Gastrocnemius medialis (tissue), 4 donors: Measurements from ENCODE around the gene AFAP1.

ENCODE experiments used
- POLR2A ChIP-seq, 2 donors: fragments of 450-650 bp; IDR thresholded peaks; one replicate each; pipeline ENCODE4 v1.6.1; 2017; ENCODE audit warnings: antibody characterized with exemption in 2 of 2, mild to moderate bottlenecking in 2 of 2, moderate library complexity in 2 of 2
- TF ChIP-seq, protein P1 (sequence below), 5 experiments: fragments of 450-650 bp in 3 of 5; fragments of 200-600 bp in 2 of 5; sonication (generic) in 2 of 5; IDR thresholded peaks in 4 of 5; conservative IDR thresholded peaks in 1 of 5; 1 replicate in 4 of 5; 2 replicates in 1 of 5; pipeline ENCODE4 v1.5.1; 2016 to 2019; ENCODE audit warnings: antibody characterized with exemption in 5 of 5, mild to moderate bottlenecking in 3 of 5, moderate library complexity in 3 of 5

DNA sequence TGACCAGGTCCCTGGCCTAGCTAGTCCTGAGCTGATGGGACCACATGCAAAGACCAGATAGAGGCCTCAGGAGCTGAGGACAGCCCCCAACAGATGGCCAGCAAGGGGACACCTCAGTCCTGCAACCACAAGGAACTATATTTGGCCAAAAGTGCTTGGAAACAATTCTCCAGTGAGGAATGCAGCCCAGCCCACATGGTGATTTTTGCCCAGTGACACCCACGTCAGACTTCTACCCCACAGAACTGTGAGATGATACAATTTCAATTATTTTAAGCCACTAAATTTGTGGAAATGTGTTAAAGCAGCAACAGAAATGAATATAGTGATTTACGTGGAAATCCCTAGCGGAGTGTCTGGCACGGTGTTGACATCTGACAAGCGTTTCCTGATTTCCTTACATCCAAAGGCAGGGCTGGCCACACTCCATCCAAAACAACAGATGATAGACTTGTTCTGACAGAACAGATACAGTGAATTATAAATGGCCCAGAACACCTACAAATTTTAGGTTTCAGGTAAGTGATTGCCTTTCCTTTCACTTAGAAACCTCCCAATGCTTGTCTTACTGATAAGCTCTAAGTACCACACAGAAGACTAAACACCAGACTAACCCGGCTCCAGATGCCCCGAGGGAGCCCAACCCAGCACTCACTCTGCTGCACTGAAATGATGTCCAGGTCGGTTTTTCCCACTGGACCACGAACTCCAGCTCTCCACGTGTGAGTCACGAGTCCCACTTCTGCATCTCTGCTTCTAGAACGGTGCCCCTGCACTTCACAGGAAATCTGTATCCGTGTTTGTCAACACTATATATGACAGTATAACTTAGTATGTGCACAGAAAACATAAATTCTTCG is 5.8 kb downstream of the AFAP1 start:
- TF ChIP-seq, protein P1, sequence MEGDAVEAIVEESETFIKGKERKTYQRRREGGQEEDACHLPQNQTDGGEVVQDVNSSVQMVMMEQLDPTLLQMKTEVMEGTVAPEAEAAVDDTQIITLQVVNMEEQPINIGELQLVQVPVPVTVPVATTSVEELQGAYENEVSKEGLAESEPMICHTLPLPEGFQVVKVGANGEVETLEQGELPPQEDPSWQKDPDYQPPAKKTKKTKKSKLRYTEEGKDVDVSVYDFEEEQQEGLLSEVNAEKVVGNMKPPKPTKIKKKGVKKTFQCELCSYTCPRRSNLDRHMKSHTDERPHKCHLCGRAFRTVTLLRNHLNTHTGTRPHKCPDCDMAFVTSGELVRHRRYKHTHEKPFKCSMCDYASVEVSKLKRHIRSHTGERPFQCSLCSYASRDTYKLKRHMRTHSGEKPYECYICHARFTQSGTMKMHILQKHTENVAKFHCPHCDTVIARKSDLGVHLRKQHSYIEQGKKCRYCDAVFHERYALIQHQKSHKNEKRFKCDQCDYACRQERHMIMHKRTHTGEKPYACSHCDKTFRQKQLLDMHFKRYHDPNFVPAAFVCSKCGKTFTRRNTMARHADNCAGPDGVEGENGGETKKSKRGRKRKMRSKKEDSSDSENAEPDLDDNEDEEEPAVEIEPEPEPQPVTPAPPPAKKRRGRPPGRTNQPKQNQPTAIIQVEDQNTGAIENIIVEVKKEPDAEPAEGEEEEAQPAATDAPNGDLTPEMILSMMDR (IDR thresholded peaks at IDR 0.05 in 4 of 5, conservative IDR thresholded peaks at IDR 0.05 in 1 of 5), result no peak
- no peak for TF ChIP-seq POLR2A (IDR thresholded peaks at IDR 0.05)
